ENCODE results near the gene LTF. TPM values are rescaled to one million over a fixed set of nuclear protein-coding genes. Genes with fewer than 3 reads are reported as not detected.

Gene LTF
- total and polyA plus RNA-seq, 9 of the 15 experiments (the other 6 are each of a cell fraction or from before 2014, with no cell fraction given): 0.07 TPM; not detected in 8

DNA sequence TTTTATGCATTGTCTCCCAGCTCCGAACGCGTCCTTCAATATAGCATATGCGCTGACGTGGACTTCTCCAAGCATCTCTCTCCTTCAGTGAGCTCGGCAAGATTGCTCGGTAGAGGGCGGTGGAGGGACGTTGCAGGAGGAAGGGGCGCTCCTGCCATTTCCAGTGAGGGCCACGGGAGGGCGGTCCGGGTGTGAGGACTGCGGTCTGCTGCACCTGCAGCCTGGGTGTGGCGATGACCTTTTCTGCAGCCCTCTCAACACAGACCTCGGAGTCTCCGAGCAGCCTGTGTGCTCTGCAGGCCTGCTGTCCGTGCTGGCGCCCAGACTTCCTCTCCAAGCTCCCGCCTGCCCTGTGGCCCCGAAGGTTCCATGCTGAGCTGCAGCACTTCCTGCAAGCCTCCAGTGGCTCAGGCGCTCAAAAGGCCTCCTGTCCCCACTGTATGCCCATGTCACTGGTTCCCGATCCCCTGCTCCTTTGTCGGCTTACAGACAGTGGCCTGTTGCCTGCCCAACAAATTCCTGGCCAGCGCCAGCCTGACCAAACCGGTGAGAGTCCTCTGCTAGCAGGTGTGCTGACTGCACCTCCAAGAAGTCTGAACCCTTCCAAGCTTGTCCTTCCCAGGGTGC, 24.1 kb upstream of the LTF start (continued):
- TF ChIP-seq ZNF232 (CRISPR knock-in tag; IDR thresholded peaks at IDR 0.05) (no peak), ZNF347 (CRISPR knock-in tag; IDR thresholded peaks at IDR 0.05; ENCODE audit: low read depth) (no peak), SRSF1 (IDR thresholded peaks at IDR 0.05; ENCODE audit: low read depth, low read length) (no peak), NELFE (IDR thresholded peaks at IDR 0.05; ENCODE audit: insufficient read depth, insufficient read length) (no peak), ZEB2 (IDR thresholded peaks at IDR 0.05) (peak; percentile 68), ZNF830 (CRISPR knock-in tag; IDR thresholded peaks at IDR 0.05) (no peak), KAT8 (IDR thresholded peaks at IDR 0.05; ENCODE audit: low read depth) (no peak), XRCC3 (IDR thresholded peaks at IDR 0.05) (no peak), NCOA1 (IDR thresholded peaks at IDR 0.05; ENCODE audit: low read depth) (no peak), JUN (IDR thresholded peaks at IDR 0.05; ENCODE audit: borderline replicate concordance, low read depth, low read length) (peak; percentile 72), JUN (CRISPR knock-in tag; IDR thresholded peaks at IDR 0.05; ENCODE audit: borderline replicate concordance) (peak; percentile 79; the same call in 1 of the 2 replicates), ZNF431 (CRISPR knock-in tag; IDR thresholded peaks at IDR 0.05) (no peak), FOXJ3 (CRISPR knock-in tag; IDR thresholded peaks at IDR 0.05) (no peak), HDAC3 (IDR thresholded peaks at IDR 0.05; ENCODE audit: borderline replicate concordance, partially characterized antibody) (no peak), GABPB2 (CRISPR knock-in tag; conservative IDR thresholded peaks at IDR 0.05) (no peak), MTA1 (IDR thresholded peaks at IDR 0.05; ENCODE audit: borderline replicate concordance) (no peak), CEBPB (tag; IDR thresholded peaks at IDR 0.05) (no peak), SP2 (IDR thresholded peaks at IDR 0.05; ENCODE audit: extremely low read depth, low read depth, low read length, poor library complexity, severe bottlenecking) (no peak), NFIC (IDR thresholded peaks at IDR 0.05) (0 out of 2 replicates have a peak, but pooled peaks have one; percentile 22), ZNF280B (CRISPR knock-in tag; IDR thresholded peaks at IDR 0.05) (no peak), HDAC6 (IDR thresholded peaks at IDR 0.05; ENCODE audit: low read depth, low read length) (no peak), ZNF3 (CRISPR knock-in tag; IDR thresholded peaks at IDR 0.05) (no peak), HNRNPL (IDR thresholded peaks at IDR 0.05; ENCODE audit: low read depth, low read length) (no peak)
- TF ChIP-seq, protein P1, sequence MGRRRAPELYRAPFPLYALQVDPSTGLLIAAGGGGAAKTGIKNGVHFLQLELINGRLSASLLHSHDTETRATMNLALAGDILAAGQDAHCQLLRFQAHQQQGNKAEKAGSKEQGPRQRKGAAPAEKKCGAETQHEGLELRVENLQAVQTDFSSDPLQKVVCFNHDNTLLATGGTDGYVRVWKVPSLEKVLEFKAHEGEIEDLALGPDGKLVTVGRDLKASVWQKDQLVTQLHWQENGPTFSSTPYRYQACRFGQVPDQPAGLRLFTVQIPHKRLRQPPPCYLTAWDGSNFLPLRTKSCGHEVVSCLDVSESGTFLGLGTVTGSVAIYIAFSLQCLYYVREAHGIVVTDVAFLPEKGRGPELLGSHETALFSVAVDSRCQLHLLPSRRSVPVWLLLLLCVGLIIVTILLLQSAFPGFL (CRISPR knock-in tag; IDR thresholded peaks at IDR 0.05): no peak
- TF ChIP-seq, protein P2, sequence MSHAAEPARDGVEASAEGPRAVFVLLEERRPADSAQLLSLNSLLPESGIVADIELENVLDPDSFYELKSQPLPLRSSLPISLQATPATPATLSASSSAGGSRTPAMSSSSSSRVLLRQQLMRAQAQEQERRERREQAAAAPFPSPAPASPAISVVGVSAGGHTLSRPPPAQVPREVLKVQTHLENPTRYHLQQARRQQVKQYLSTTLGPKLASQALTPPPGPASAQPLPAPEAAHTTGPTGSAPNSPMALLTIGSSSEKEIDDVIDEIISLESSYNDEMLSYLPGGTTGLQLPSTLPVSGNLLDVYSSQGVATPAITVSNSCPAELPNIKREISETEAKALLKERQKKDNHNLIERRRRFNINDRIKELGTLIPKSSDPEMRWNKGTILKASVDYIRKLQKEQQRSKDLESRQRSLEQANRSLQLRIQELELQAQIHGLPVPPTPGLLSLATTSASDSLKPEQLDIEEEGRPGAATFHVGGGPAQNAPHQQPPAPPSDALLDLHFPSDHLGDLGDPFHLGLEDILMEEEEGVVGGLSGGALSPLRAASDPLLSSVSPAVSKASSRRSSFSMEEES (CRISPR knock-in tag; IDR thresholded peaks at IDR 0.05): no peak

Measured in K562 (cell line).